ENCODE data around the gene KIAA1671.

Gene KIAA1671

GRCh38 chr22:25104367-25104766 lies 151.9 kb downstream of the KIAA1671 start:
- peaks cover 0 to 34% (median 24%) of the 10 kb centered on the region in 10 experiments; a peak in 17 of 20 replicates for H3K4me1 ChIP-seq
- H4K20me1 ChIP-seq: no peaks in the 10 kb centered on the region; a peak in 1 of 22 replicates
- no peak for TF ChIP-seq Cebpa-rat (IDR thresholded peaks at IDR 0.05)
- no peak overlapping the region for H3K9ac ChIP-seq
- H3K9me3 ChIP-seq (replicated peaks in 1 of 11): peaks cover 0 to 5% (median 0%) of the 10 kb centered on the region in 11 experiments; a peak in 1 of 22 replicates
- no peak overlapping the region for H3K4me3 ChIP-seq
- H3K27ac ChIP-seq: no peak overlapping the region
- no peaks in the 10 kb centered on the region for H3K36me3 ChIP-seq
- H3K27me3 ChIP-seq: 0 out of 22 replicates have a peak, but pooled peaks cover 0 to 7% (median 0%) of the 10 kb centered on the region in 11 experiments
- H3K4me2 ChIP-seq: no peak overlapping the region

- H3K27ac ChIP-seq: 0 out of 22 replicates have a peak overlapping the region, but pooled peaks of 3 of the 11 experiments have one; percentile 2 to 13 (median 8)
- H3K9ac ChIP-seq: no peak overlapping the region
- peaks cover 0 to 39% (median 29%) of the 10 kb centered on the region in 10 experiments; a peak in 17 of 20 replicates for H3K4me1 ChIP-seq
- H3K9me3 ChIP-seq (replicated peaks in 1 of 11): peaks cover 0 to 5% (median 0%) of the 10 kb centered on the region in 11 experiments; a peak in 1 of 22 replicates
- TF ChIP-seq Cebpa-rat (IDR thresholded peaks at IDR 0.05): peak in 6 of 11 experiments; percentile 8 to 93 (median 74); a peak in 12 of 22 replicates
- no peak overlapping the region for H3K4me3 ChIP-seq
- no peaks in the 10 kb centered on the region for H3K36me3 ChIP-seq
- no peaks in the 10 kb centered on the region; a peak in 2 of 22 replicates for H4K20me1 ChIP-seq
- H3K27me3 ChIP-seq: peaks cover 0 to 7% (median 0%) of the 10 kb centered on the region in 11 experiments; a peak in 1 of 22 replicates
- peak overlapping the region; percentile 4 to 69 (median 45); a peak in 19 of 22 replicates for H3K4me2 ChIP-seq
Measured at GRCh38 chr22:25105817-25106650, 153.5 kb downstream of the KIAA1671 start.

GRCh38 chr22:25109878-25110595 lies 157.5 kb downstream of the KIAA1671 start:
- TF ChIP-seq Cebpa-rat (IDR thresholded peaks at IDR 0.05): no peak
- peaks cover 0 to 5% (median 0%) of the 10 kb centered on the region in 11 experiments; a peak in 1 of 22 replicates for H3K9me3 ChIP-seq (replicated peaks in 1 of 11)
- peaks cover 4 to 74% (median 53%) of the 10 kb centered on the region in 10 experiments for H3K4me1 ChIP-seq
- H3K4me2 ChIP-seq: peak overlapping the region; percentile 90 to 100 (median 99); a peak in 19 of 22 replicates
- peaks cover 0 to 19% (median 0%) of the 10 kb centered on the region in 11 experiments; a peak in 3 of 22 replicates for H4K20me1 ChIP-seq
- H3K36me3 ChIP-seq: no peaks in the 10 kb centered on the region
- H3K4me3 ChIP-seq: peak overlapping the region in 2 of 10 experiments; percentile 60; a peak in 1 of 20 replicates
- H3K27me3 ChIP-seq: peaks cover 13 to 30% (median 23%) of the 10 kb centered on the region in 11 experiments; a peak in 21 of 22 replicates
- peak overlapping the region in 4 of 11 experiments; percentile 41 to 67 (median 56); a peak in 4 of 22 replicates for H3K9ac ChIP-seq
- H3K27ac ChIP-seq: no peak overlapping the region; a peak in 1 of 22 replicates

- Histone ChIP-seq H3K4me3 (peak overlapping the region in 9 of 10 experiments; percentile 51 to 75 (median 60); a peak in 16 of 20 replicates), H4K20me1 (peaks cover 0 to 19% (median 0%) of the 10 kb centered on the region in 11 experiments; a peak in 3 of 22 replicates), H3K9ac (peak overlapping the region in 7 of 11 experiments; percentile 41 to 67 (median 49); a peak in 10 of 22 replicates), H3K4me1 (peaks cover 4 to 70% (median 48%) of the 10 kb centered on the region in 10 experiments), H3K27me3 (peaks cover 13 to 30% (median 21%) of the 10 kb centered on the region in 11 experiments; a peak in 21 of 22 replicates), H3K9me3 (replicated peaks in 1 of 11) (peaks cover 0 to 5% (median 0%) of the 10 kb centered on the region in 11 experiments; a peak in 1 of 22 replicates), H3K27ac (peak overlapping the region in 2 of 11 experiments; percentile 12 to 36; a peak in 1 of 22 replicates), H3K4me2 (peak overlapping the region; percentile 90 to 100 (median 99)), H3K36me3 (no peaks in the 10 kb centered on the region)
- no peak for TF ChIP-seq Cebpa-rat (IDR thresholded peaks at IDR 0.05)
Measured at GRCh38 chr22:25110596-25110845, 158.0 kb downstream of the KIAA1671 start.

- peak overlapping the region in 4 of 11 experiments; percentile 12 to 36 (median 22); a peak in 2 of 22 replicates for H3K27ac ChIP-seq
Measured at GRCh38 chr22:25110846-25111578, 158.5 kb downstream of the KIAA1671 start.

GRCh38 chr22:25111579-25112517 lies 159.3 kb downstream of the KIAA1671 start:
- Histone ChIP-seq H4K20me1 (peaks cover 0 to 19% (median 0%) of the 10 kb centered on the region in 11 experiments; a peak in 3 of 22 replicates), H3K4me3 (peak overlapping the region; percentile 51 to 75 (median 60)), H3K4me2 (peak overlapping the region; percentile 90 to 100 (median 99)), H3K9me3 (replicated peaks in 1 of 11) (peaks cover 0 to 5% (median 0%) of the 10 kb centered on the region in 11 experiments; a peak in 1 of 22 replicates), H3K27me3 (peaks cover 13 to 30% (median 21%) of the 10 kb centered on the region in 11 experiments; a peak in 21 of 22 replicates), H3K4me1 (peaks cover 4 to 57% (median 35%) of the 10 kb centered on the region in 10 experiments), H3K36me3 (no peaks in the 10 kb centered on the region), H3K27ac (peak overlapping the region in 3 of 11 experiments; percentile 16 to 36 (median 27); a peak in 1 of 22 replicates), H3K9ac (peak overlapping the region in 10 of 11 experiments; percentile 42 to 68 (median 56); a peak in 19 of 22 replicates)
- TF ChIP-seq Cebpa-rat (IDR thresholded peaks at IDR 0.05): no peak

More at GRCh38 chr22:25110846-25111578, 158.5 kb downstream of the KIAA1671 start:
- peaks cover 0 to 19% (median 0%) of the 10 kb centered on the region in 11 experiments; a peak in 3 of 22 replicates for H4K20me1 ChIP-seq
- peak overlapping the region; percentile 51 to 75 (median 60) for H3K4me3 ChIP-seq
- H3K27me3 ChIP-seq: peaks cover 13 to 30% (median 21%) of the 10 kb centered on the region in 11 experiments; a peak in 21 of 22 replicates
- H3K9me3 ChIP-seq (replicated peaks in 1 of 11): peaks cover 0 to 5% (median 0%) of the 10 kb centered on the region in 11 experiments; a peak in 1 of 22 replicates
- peak overlapping the region in 10 of 11 experiments; percentile 41 to 68 (median 56); a peak in 19 of 22 replicates for H3K9ac ChIP-seq
- H3K4me1 ChIP-seq: peaks cover 4 to 65% (median 43%) of the 10 kb centered on the region in 10 experiments
- no peak for TF ChIP-seq Cebpa-rat (IDR thresholded peaks at IDR 0.05)
- H3K4me2 ChIP-seq: peak overlapping the region; percentile 90 to 100 (median 99)
- H3K36me3 ChIP-seq: no peaks in the 10 kb centered on the region
